GM23338 (cell line): Measurements from ENCODE around the gene CORO1C. TPM values are rescaled to one million over a fixed set of nuclear protein-coding genes. Genes with fewer than 3 reads are reported as not detected.
A peak's percentile ranks its signal among the peaks of the same experiment; 100 is the strongest.

Source experiments
- ATAC-seq: fragments of 200-7000 bp; cut with Tn5 transposase; 3 replicates; pipeline ENCODE4 v1.9.1; 2020
- DNase-seq: peaks from one replicate; pipeline ENCODE4 v3.0.0-alpha.2; 2015; ENCODE audit warnings: low spot score
- H2AFZ ChIP-seq: fragments of 200-600 bp; sonication (generic); 2 replicates; pipeline ENCODE4 v1.8.0; 2016; ENCODE audit warnings: antibody characterized with exemption, mild to moderate bottlenecking, moderate library complexity
- H3F3A ChIP-seq: fragments of 200-600 bp; sonication (generic); replicated peaks from 2 replicates; pipeline ENCODE4 v1.8.0; 2017; ENCODE audit warnings: antibody characterized with exemption, mixed run types, low read depth
- H3K27ac ChIP-seq: fragments of 200-600 bp; sonication (generic); 2 replicates; pipeline ENCODE4 v1.6.1; 2016; ENCODE audit warnings: low read depth
- H3K27me3 ChIP-seq: fragments of 200-600 bp; sonication (generic); 2 replicates; pipeline ENCODE4 v1.8.0; 2016; ENCODE audit warnings: mild to moderate bottlenecking, mixed run types, moderate library complexity; ENCODE audit not compliant: insufficient read depth
- H3K36me3 ChIP-seq: fragments of 200-600 bp; sonication (generic); 2 replicates; pipeline ENCODE4 v1.8.0; 2016; ENCODE audit warnings: mild to moderate bottlenecking; ENCODE audit not compliant: insufficient read depth
- H3K4me1 ChIP-seq: fragments of 200-600 bp; sonication (generic); 2 replicates; pipeline ENCODE4 v1.8.0; 2016; ENCODE audit warnings: mild to moderate bottlenecking, moderate library complexity; ENCODE audit not compliant: insufficient read depth
- H3K4me2 ChIP-seq: fragments of 200-600 bp; sonication (generic); 2 replicates; pipeline ENCODE4 v1.7.1; 2017; ENCODE audit warnings: mixed run types
- H3K4me3 ChIP-seq: fragments of 200-600 bp; sonication (generic); 2 replicates; pipeline ENCODE4 v1.6.1; 2016; ENCODE audit warnings: mixed run types
- H3K79me2 ChIP-seq: fragments of 200-600 bp; sonication (generic); replicated peaks from 2 replicates; pipeline ENCODE4 v1.8.0; 2017; ENCODE audit warnings: mild to moderate bottlenecking; ENCODE audit not compliant: insufficient read depth
- H3K9me2 ChIP-seq: fragments of 200-600 bp; sonication (generic); 2 replicates; pipeline ENCODE4 v1.8.0; 2017; ENCODE audit not compliant: insufficient read depth
- H4K20me1 ChIP-seq: fragments of 200-600 bp; sonication (generic); replicated peaks from 2 replicates; pipeline ENCODE4 v1.8.0; 2017; ENCODE audit warnings: mild to moderate bottlenecking; ENCODE audit not compliant: insufficient read depth
- H3K27ac Mint-ChIP-seq: 2 replicates; pipeline ENCODE4 v1.8.0; 2020; ENCODE audit warnings: inconsistent platforms, mild to moderate bottlenecking, moderate library complexity, mixed read lengths
- H3K27me3 Mint-ChIP-seq: 3 replicates; pipeline ENCODE4 v1.8.0; 2022; ENCODE audit warnings: low read depth, mild to moderate bottlenecking, moderate library complexity, mixed read lengths, inconsistent platforms; ENCODE audit not compliant: insufficient read depth, poor library complexity
- H3K36me3 Mint-ChIP-seq: 3 replicates; pipeline ENCODE4 v1.8.0; 2021; ENCODE audit warnings: low read depth, mild to moderate bottlenecking, inconsistent platforms, moderate library complexity, mixed read lengths
- H3K4me1 Mint-ChIP-seq: 3 replicates; pipeline ENCODE4 v1.8.0; 2020; ENCODE audit warnings: mild to moderate bottlenecking, inconsistent platforms, mixed read lengths
- H3K4me3 Mint-ChIP-seq: 3 replicates; pipeline ENCODE4 v1.8.0; 2021; ENCODE audit warnings: moderate library complexity, mild to moderate bottlenecking, inconsistent platforms, mixed read lengths
- H3K9me3 Mint-ChIP-seq: 3 replicates; pipeline ENCODE4 v1.8.0; 2020; ENCODE audit warnings: moderate library complexity, mild to moderate bottlenecking, inconsistent platforms, mixed read lengths
- CREB1 ChIP-seq: fragments of 250-450 bp; sonication (Bioruptor Pico); IDR thresholded peaks from 2 replicates; pipeline ENCODE4 v1.5.0; 2020; ENCODE audit warnings: low read depth, mild to moderate bottlenecking, moderate library complexity
- CTCF ChIP-seq, 2 experiments: fragments of 200-600 bp in 1 of 2; sonication (generic) in 1 of 2; conservative IDR thresholded peaks; 2 replicates each; pipeline versions ENCODE4 v1.5.1 to v1.6.1; 2016 to 2017; ENCODE audit warnings: antibody characterized with exemption in 2 of 2, low read depth in 2 of 2, mild to moderate bottlenecking in 2 of 2, moderate library complexity in 1 of 2
- EZH2 ChIP-seq: fragments of 200-600 bp; sonication (generic); IDR thresholded peaks from one replicate; pipeline ENCODE4 v1.8.0; 2017; ENCODE audit warnings: antibody characterized with exemption, mild to moderate bottlenecking, low read depth; ENCODE audit not compliant: unreplicated experiment
- ZNF331 ChIP-seq: fragments of 250-450 bp; sonication (Bioruptor Pico); IDR thresholded peaks from 2 replicates; pipeline ENCODE4 v1.5.0; 2020; ENCODE audit warnings: low read depth, mild to moderate bottlenecking, moderate library complexity
- polyA plus RNA-seq: library from polyadenylated mRNA; unstranded; fragments of >200 nt; fragmentation: Nextera tagmentation; extraction: Ambion mirVana; gene quantifications from 2 replicates; pipeline ENCODE4 v1.2.1, GENCODE V29; 2016
- total RNA-seq: library from RNA; depleted of rRNA; stranded (reverse); fragments of >200 nt; shearing (Covaris generic); gene quantifications from 2 replicates; pipeline ENCODE4 v1.2.3, GENCODE V29; 2014

CORO1C gene
- total and polyA plus RNA-seq, 2 experiments from 2014 or later: 59.2 to 89.5 TPM

DNA sequence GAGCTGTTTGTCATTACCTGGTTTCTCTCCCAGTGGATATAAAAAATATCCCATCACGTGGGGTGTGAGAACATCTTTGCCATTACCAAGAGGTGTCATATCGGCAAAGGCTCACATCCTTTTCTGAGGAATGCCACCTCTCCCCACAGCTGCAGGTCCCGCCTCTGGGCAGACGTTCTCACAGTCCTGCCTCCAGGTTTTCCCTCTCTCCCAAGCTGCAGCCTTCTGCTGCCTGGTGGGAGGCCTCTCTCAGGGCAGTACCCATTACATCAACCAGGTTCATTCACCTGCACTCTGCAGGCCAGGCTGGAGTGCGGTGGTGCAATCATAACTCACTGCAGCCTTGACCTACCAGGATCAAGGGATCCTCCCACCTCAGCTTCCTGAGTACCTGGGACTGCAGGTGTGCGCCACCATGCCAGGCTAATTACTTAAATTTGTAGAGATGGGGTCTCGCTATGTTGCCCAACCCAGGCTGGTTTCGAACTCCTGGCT lies 118.5 kb downstream of the CORO1C start:
- no peak overlapping the region for H3K27ac Mint-ChIP-seq
- H3K27ac ChIP-seq: no peak overlapping the region

DNA sequence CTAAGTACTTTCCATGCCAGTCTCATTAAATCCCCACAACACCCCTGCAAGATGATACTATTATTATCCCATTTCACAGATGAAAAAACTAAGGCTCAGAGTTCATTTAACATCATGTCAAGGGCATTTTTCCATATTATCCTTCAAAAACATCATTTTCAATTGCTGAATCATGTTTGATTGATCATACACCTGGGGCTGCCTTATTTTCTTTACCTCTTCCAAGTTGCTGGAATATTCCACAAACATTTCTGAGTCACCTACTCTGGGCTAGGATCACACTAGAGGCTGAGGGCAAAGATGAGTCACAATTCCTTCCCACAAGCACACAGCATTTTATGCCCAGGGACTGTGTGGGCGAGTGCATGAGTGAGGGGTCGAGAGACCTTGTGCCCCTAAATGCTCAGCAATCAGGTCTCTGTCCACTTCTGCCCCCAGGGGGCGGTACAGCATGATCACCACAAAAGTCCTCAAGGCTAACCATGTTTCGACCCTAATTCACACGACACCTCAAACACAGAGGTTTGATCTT lies 119.4 kb downstream of the CORO1C start:
- Histone ChIP-seq H3K27me3 (no peaks in the 10 kb centered on the region), H3F3A (no peaks in the 10 kb centered on the region), H3K9me2 (no peaks in the 10 kb centered on the region), H3K4me2 (no peak overlapping the region), H3K79me2 (no peaks in the 10 kb centered on the region), H3K36me3 (no peaks in the 10 kb centered on the region), H2AFZ (peak overlapping the region; percentile 82; the same call in 1 of the 2 replicates), H3K27ac (no peak overlapping the region), H4K20me1 (no peaks in the 10 kb centered on the region), H3K4me3 (no peak overlapping the region), H3K4me1 (no peaks in the 10 kb centered on the region; the same call in 1 of the 2 replicates)
- H3K36me3 Mint-ChIP-seq: peaks cover 3% of the 10 kb centered on the region; the same call in 1 of the 3 replicates
- DNase-seq (peak; percentile 91), ATAC-seq (peak; percentile 75)
- TF ChIP-seq EZH2 (no peak), CTCF (conservative IDR thresholded peaks at IDR 0.05; ENCODE audit: low read depth in 2 of 2) (peak; percentile 85 to 88)
- peaks cover 17% of the 10 kb centered on the region for H3K4me1 Mint-ChIP-seq
- H3K4me3 Mint-ChIP-seq: no peak overlapping the region
- H3K27ac Mint-ChIP-seq: no peak overlapping the region
- peaks cover 13% of the 10 kb centered on the region for H3K27me3 Mint-ChIP-seq
- H3K9me3 Mint-ChIP-seq: peaks cover 7% of the 10 kb centered on the region

More for the DNA sequence above, 118.5 kb downstream of the CORO1C start:
- H3K79me2 ChIP-seq: no peaks in the 10 kb centered on the region
- H3K27me3 ChIP-seq: no peaks in the 10 kb centered on the region
- ATAC-seq (peak; percentile 82), DNase-seq (peak; percentile 67)
- no peaks in the 10 kb centered on the region for H3K36me3 ChIP-seq
- Mint-ChIP-seq H3K9me3 (peaks cover 7% of the 10 kb centered on the region), H3K27me3 (peaks cover 11% of the 10 kb centered on the region), H3K36me3 (peaks cover 3% of the 10 kb centered on the region; the same call in 1 of the 3 replicates), H3K4me3 (no peak overlapping the region), H3K4me1 (peaks cover 12% of the 10 kb centered on the region)
- H3F3A ChIP-seq: no peaks in the 10 kb centered on the region
- no peaks in the 10 kb centered on the region; the same call in 1 of the 2 replicates for H3K4me1 ChIP-seq
- no peak overlapping the region for H3K4me2 ChIP-seq
- peak overlapping the region; percentile 82; the same call in 1 of the 2 replicates for H2AFZ ChIP-seq
- H3K4me3 ChIP-seq: no peak overlapping the region
- H3K9me2 ChIP-seq: no peaks in the 10 kb centered on the region
- H4K20me1 ChIP-seq: no peaks in the 10 kb centered on the region
- no peak for TF ChIP-seq ZNF331
- TF ChIP-seq CREB1: no peak
- TF ChIP-seq EZH2: no peak
- no peak for TF ChIP-seq CTCF (conservative IDR thresholded peaks at IDR 0.05; ENCODE audit: low read depth in 2 of 2)
